Measurements from ENCODE around the gene KITLG.

- TF ChIP-seq, protein P1, sequence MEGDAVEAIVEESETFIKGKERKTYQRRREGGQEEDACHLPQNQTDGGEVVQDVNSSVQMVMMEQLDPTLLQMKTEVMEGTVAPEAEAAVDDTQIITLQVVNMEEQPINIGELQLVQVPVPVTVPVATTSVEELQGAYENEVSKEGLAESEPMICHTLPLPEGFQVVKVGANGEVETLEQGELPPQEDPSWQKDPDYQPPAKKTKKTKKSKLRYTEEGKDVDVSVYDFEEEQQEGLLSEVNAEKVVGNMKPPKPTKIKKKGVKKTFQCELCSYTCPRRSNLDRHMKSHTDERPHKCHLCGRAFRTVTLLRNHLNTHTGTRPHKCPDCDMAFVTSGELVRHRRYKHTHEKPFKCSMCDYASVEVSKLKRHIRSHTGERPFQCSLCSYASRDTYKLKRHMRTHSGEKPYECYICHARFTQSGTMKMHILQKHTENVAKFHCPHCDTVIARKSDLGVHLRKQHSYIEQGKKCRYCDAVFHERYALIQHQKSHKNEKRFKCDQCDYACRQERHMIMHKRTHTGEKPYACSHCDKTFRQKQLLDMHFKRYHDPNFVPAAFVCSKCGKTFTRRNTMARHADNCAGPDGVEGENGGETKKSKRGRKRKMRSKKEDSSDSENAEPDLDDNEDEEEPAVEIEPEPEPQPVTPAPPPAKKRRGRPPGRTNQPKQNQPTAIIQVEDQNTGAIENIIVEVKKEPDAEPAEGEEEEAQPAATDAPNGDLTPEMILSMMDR (IDR thresholded peaks at IDR 0.05): no peak
- TF ChIP-seq POLR2A (IDR thresholded peaks at IDR 0.05): no peak
These were observed 40.4 kb downstream of the KITLG start for GRCh38 chr12:88539893-88540292.
